H1 (cell line): ENCODE results near the gene MYH7B. TPM values are rescaled to one million over a fixed set of nuclear protein-coding genes. Genes with fewer than 3 reads are reported as not detected.

Experiments used
- CTCF ChIA-PET: fragments of 300-600 bp; sonication (Branson Sonifier 250); formaldehyde crosslinking; loops from one replicate; lab custom pipeline; 2021; ENCODE audit not compliant: partially characterized antibody; lab: Charles Lee
- POLR2A ChIA-PET: fragments of 300-600 bp; sonication (Branson Sonifier 250); formaldehyde crosslinking; loops from one replicate; lab custom pipeline; 2021; ENCODE audit warnings: inconsistent platforms; ENCODE audit not compliant: partially characterized antibody; lab: Charles Lee
- DNase-seq, 2 experiments: peaks; one replicate each; pipeline versions ENCODE4 v3.0.0 to v3.0.0-alpha.2; 2010 to 2022; ENCODE audit warnings: low spot score in 2 of 2, low read depth in 1 of 2, mixed read lengths in 1 of 2
- FAIRE-seq: peaks from 2 replicates; lab custom pipeline; 2011; peaks lifted over from hg19 to GRCh38; lab: Jason Lieb, UNC
- H2AFZ ChIP-seq: 2 replicates; pipeline ENCODE4 v1.8.1; 2012; ENCODE audit warnings: low read length, inconsistent platforms
- H2AK5ac ChIP-seq: 2 replicates; pipeline ENCODE4 v1.6.1; 2013; ENCODE audit warnings: low read depth, low read length
- H2BK120ac ChIP-seq: replicated peaks from 2 replicates; pipeline ENCODE3; 2013; ENCODE audit warnings: low read depth, low read length, inconsistent platforms
- H2BK12ac ChIP-seq: 2 replicates; pipeline ENCODE4 v1.6.1; 2013; ENCODE audit warnings: low read depth, low read length
- H2BK15ac ChIP-seq: 2 replicates; pipeline ENCODE4 v1.6.1; 2013; ENCODE audit warnings: low read length
- H2BK20ac ChIP-seq: 2 replicates; pipeline ENCODE4 v1.6.1; 2013; ENCODE audit warnings: low read length
- H2BK5ac ChIP-seq: 2 replicates; pipeline ENCODE4 v1.6.1; 2013; ENCODE audit warnings: low read depth, low read length
- H3K14ac ChIP-seq: 2 replicates; pipeline ENCODE4 v1.6.1; 2013; ENCODE audit warnings: inconsistent platforms; ENCODE audit not compliant: insufficient read length
- H3K18ac ChIP-seq: 2 replicates; pipeline ENCODE4 v1.6.1; 2013; ENCODE audit warnings: low read length; ENCODE audit errors: extremely low read depth
- H3K23ac ChIP-seq: 2 replicates; pipeline ENCODE4 v1.6.1; 2013; ENCODE audit warnings: inconsistent platforms; ENCODE audit not compliant: insufficient read length
- H3K23me2 ChIP-seq: 2 replicates; pipeline ENCODE4 v1.6.1; 2013; ENCODE audit warnings: low read depth, low read length
- H3K27ac ChIP-seq: 2 replicates; pipeline ENCODE4 v1.6.1; 2011; ENCODE audit warnings: low read depth, low read length, inconsistent platforms
- H3K27me3 ChIP-seq, 4 experiments: replicated peaks in 1 of 4; 1 replicate in 1 of 4; 2 replicates in 3 of 4; pipeline versions ENCODE4 v1.6.1 to v1.8.1; 2011 to 2013; ENCODE audit warnings: low read length in 3 of 4, mild to moderate bottlenecking in 3 of 4, inconsistent platforms in 2 of 4, mixed read lengths in 2 of 4, moderate library complexity in 1 of 4; ENCODE audit not compliant: control insufficient read depth in 3 of 4, insufficient read depth in 3 of 4; ENCODE audit errors: extremely low read depth in 1 of 4
- H3K36me3 ChIP-seq, 4 experiments: 2 replicates each; pipeline versions ENCODE4 v1.6.1 to v1.8.1; 2011 to 2013; ENCODE audit warnings: mild to moderate bottlenecking in 4 of 4, low read length in 3 of 4, moderate library complexity in 2 of 4, control low read depth in 1 of 4, inconsistent platforms in 1 of 4; ENCODE audit not compliant: insufficient read depth in 4 of 4, control insufficient read depth in 2 of 4
- H3K4ac ChIP-seq: replicated peaks from 2 replicates; pipeline ENCODE3; 2013; ENCODE audit warnings: low read length, low read depth, mixed read lengths, inconsistent platforms; ENCODE audit not compliant: insufficient read length
- H3K4me1 ChIP-seq, 4 experiments: replicated peaks in 1 of 4; 1 replicate in 1 of 4; 2 replicates in 3 of 4; pipeline versions ENCODE4 v1.6.1 to v1.8.1; 2011 to 2013; ENCODE audit warnings: low read length in 3 of 4, inconsistent platforms in 2 of 4, mixed read lengths in 1 of 4; ENCODE audit not compliant: insufficient read depth in 4 of 4, control insufficient read depth in 3 of 4
- H3K4me2 ChIP-seq, 2 experiments: 2 replicates each; pipeline versions ENCODE4 v1.6.1 to v1.8.1; 2011 to 2013; ENCODE audit warnings: low read depth in 2 of 2, low read length in 2 of 2, control low read depth in 1 of 2, inconsistent platforms in 1 of 2, mild to moderate bottlenecking in 1 of 2; ENCODE audit not compliant: insufficient read depth in 1 of 2
- H3K4me3 ChIP-seq, 4 experiments: fragments of 200-600, 300-600 bp in 1 of 4; sonication (generic), shearing (Covaris generic), sonication (Bioruptor Twin) in 1 of 4; 2 replicates each; pipeline versions ENCODE4 v1.5.1 to v1.8.1; 2011 to 2016; ENCODE audit warnings: low read length in 4 of 4, low read depth in 3 of 4, control low read depth in 2 of 4, inconsistent platforms in 2 of 4, mild to moderate bottlenecking in 2 of 4, mixed read lengths in 1 of 4, moderate library complexity in 1 of 4; ENCODE audit not compliant: insufficient read depth in 2 of 4; ENCODE audit errors: extremely low read depth in 1 of 4
- H3K56ac ChIP-seq: replicated peaks from 2 replicates; pipeline ENCODE3; 2013; ENCODE audit warnings: low read depth, mild to moderate bottlenecking, mixed read lengths, low read length, inconsistent platforms; ENCODE audit not compliant: insufficient read length
- H3K79me1 ChIP-seq: 2 replicates; pipeline ENCODE4 v1.6.1; 2013; ENCODE audit warnings: low read depth, low read length, control low read depth
- H3K79me2 ChIP-seq, 2 experiments: 2 replicates each; pipeline versions ENCODE4 v1.6.1 to v1.8.1; 2012 to 2013; ENCODE audit warnings: low read length in 2 of 2, mild to moderate bottlenecking in 2 of 2, inconsistent platforms in 1 of 2; ENCODE audit not compliant: insufficient read depth in 2 of 2, control insufficient read depth in 1 of 2
- H3K9ac ChIP-seq, 4 experiments: replicated peaks in 1 of 4; 1 replicate in 1 of 4; 2 replicates in 3 of 4; pipeline versions ENCODE4 v1.6.1 to v1.8.1; 2011 to 2013; ENCODE audit warnings: low read depth in 3 of 4, low read length in 3 of 4, control low read depth in 2 of 4, mild to moderate bottlenecking in 2 of 4, moderate library complexity in 2 of 4, inconsistent platforms in 1 of 4; ENCODE audit errors: extremely low read depth in 1 of 4
- H3K9me3 ChIP-seq, 2 experiments: 2 replicates each; pipeline versions ENCODE4 v1.6.1 to v1.8.1; 2012 to 2013; ENCODE audit warnings: mild to moderate bottlenecking in 2 of 2, moderate library complexity in 2 of 2, control low read depth in 1 of 2, inconsistent platforms in 1 of 2, low read depth in 1 of 2, low read length in 1 of 2, mixed read lengths in 1 of 2; ENCODE audit not compliant: insufficient read depth in 2 of 2
- H4K20me1 ChIP-seq, 2 experiments: replicated peaks in 1 of 2; 2 replicates each; pipeline versions ENCODE3 to v1.8.1; 2011 to 2013; ENCODE audit warnings: inconsistent platforms in 2 of 2, low read length in 2 of 2, mild to moderate bottlenecking in 1 of 2; ENCODE audit not compliant: insufficient read depth in 2 of 2, control insufficient read depth in 1 of 2
- H4K5ac ChIP-seq: 2 replicates; pipeline ENCODE4 v1.6.1; 2013; ENCODE audit warnings: low read length, low read depth, mixed read lengths, inconsistent platforms; ENCODE audit not compliant: insufficient read length
- H4K8ac ChIP-seq: 2 replicates; pipeline ENCODE4 v1.8.0; 2013; ENCODE audit warnings: mild to moderate bottlenecking, moderate library complexity, low read length, inconsistent platforms; ENCODE audit not compliant: insufficient read depth; ENCODE audit errors: extremely low read depth
- H4K91ac ChIP-seq: replicated peaks from 2 replicates; pipeline ENCODE3; 2013; ENCODE audit warnings: low read length, mixed read lengths, inconsistent platforms; ENCODE audit not compliant: insufficient read length
- CEBPB ChIP-seq: IDR thresholded peaks from 2 replicates; pipeline ENCODE4 v1.6.1; 2012; ENCODE audit warnings: low read depth, low read length
- CHD2 ChIP-seq: IDR thresholded peaks from 2 replicates; pipeline ENCODE4 v1.6.1; 2012; ENCODE audit warnings: low read length, improper control_type of control experiment
- KDM5A ChIP-seq: fragments of 200-600 bp; IDR thresholded peaks from 2 replicates; pipeline ENCODE4 v1.7.1; 2012; ENCODE audit warnings: mild to moderate bottlenecking, low read length, inconsistent platforms, mixed read lengths
- NANOG ChIP-seq: IDR thresholded peaks from 2 replicates; pipeline ENCODE4 v1.6.1; 2011; ENCODE audit warnings: low read length, low read depth, mild to moderate bottlenecking, inconsistent platforms; ENCODE audit not compliant: insufficient read depth, poor library complexity, severe bottlenecking
- RBBP5 ChIP-seq: IDR thresholded peaks from 2 replicates; pipeline ENCODE4 v1.7.1; 2012; ENCODE audit warnings: low read depth, mild to moderate bottlenecking, inconsistent platforms, low read length, moderate library complexity, borderline replicate concordance
- SIN3A ChIP-seq, 2 experiments: IDR thresholded peaks in 1 of 2; conservative IDR thresholded peaks in 1 of 2; 2 replicates each; pipeline ENCODE4 v1.6.1; 2011 to 2012; ENCODE audit warnings: low read length in 2 of 2, improper control_type of control experiment in 1 of 2, low read depth in 1 of 2, mild to moderate bottlenecking in 1 of 2
- SP2 ChIP-seq: IDR thresholded peaks from 2 replicates; pipeline ENCODE4 v1.6.1; 2012; ENCODE audit warnings: mild to moderate bottlenecking, low read length, inconsistent platforms
- WGBS, 2 experiments: shearing (Covaris generic) in 1 of 2; methylation state at CpG; one replicate each; pipeline versions ENCODE4 v1.1.6 to v1.1.7; 2013 to 2015; ENCODE audit warnings: low lambda C conversion rate in 2 of 2, mixed read lengths in 2 of 2, inconsistent platforms in 1 of 2, low coverage in 1 of 2, missing lambda C conversion rate in 1 of 2; ENCODE audit not compliant: insufficient replicate concordance in 2 of 2, insufficient coverage in 1 of 2, insufficient read length in 1 of 2; ENCODE audit errors: extremely low coverage in 1 of 2, missing lambda C conversion rate in 1 of 2; 5-methylcytosine and 5-hydroxymethylcytosine counted together
- polyA plus RNA-seq, 7 experiments: library from polyadenylated mRNA; depleted of rRNA in 3 of 7; stranded (reverse) in 5 of 7; unstranded in 2 of 7; fragments of >200 nt in 5 of 7; fragments of 200-250 nt in 2 of 7; gene quantifications; 1 replicate in 5 of 7; 2 replicates in 1 of 7; 4 replicates in 1 of 7; pipeline versions ENCODE4 v1.2.1 to v1.2.3, GENCODE V29; 2011 to 2013; ENCODE audit warnings: missing spikeins in 2 of 7, mixed read lengths in 2 of 7
- total RNA-seq: library from RNA; stranded (reverse); fragmentation: NEBNext Ultra II Directional; extraction: Animal tissue kit (Norgen Biotek cat#: 25700); gene quantifications from 2 replicates; pipeline ENCODE4 v1.2.1, GENCODE V29; 2021

The MYH7B gene
- total and polyA plus RNA-seq, 2 of the 8 experiments (the other 6 are each of a cell fraction or from before 2014, with no cell fraction given), result 0.15 to 0.30 TPM

DNA sequence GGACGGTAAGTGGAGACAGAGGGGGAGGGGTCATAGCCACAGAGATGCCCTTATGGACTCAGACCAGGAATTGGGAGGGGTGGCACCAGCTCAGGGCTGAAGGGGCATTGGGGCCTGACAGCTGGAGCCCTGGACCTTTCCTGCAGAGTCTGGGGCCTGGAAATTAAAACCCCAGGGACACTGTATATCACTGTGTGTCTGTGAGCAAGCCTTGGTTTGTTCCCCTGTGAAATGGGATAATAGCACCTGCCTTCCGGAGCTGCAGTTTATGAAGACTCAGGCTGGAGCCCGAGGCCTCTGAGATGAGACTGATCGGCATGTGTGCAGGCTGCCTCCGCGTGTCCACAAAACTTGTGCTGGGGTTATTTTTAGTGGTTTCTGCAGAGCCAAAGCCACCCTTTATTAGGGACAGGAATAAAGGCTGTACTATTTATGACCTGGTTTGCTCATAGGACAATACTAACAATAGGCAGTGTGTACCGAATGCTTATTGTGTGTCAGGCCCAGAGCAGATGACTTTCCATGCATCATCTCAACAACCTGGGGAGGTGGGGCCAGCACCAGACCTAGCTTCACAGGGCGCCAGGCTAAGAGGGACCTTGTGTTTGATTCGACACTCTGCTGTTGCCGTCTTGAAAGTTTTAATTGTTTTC is 22.6 kb downstream of the MYH7B start:
- Histone ChIP-seq H2BK5ac (no peak overlapping the region; the same call in 1 of the 2 replicates), H2BK120ac (no peak overlapping the region), H3K27me3 (peaks cover 0 to 9% (median 4%) of the 10 kb centered on the region in 4 experiments; a peak in 3 of 7 replicates), H3K14ac (no peak overlapping the region), H2BK20ac (no peak overlapping the region), H3K36me3 (no peaks in the 10 kb centered on the region), H2BK12ac (peak overlapping the region; percentile 62; the same call in 1 of the 2 replicates), H4K5ac (no peak overlapping the region), H3K9ac (no peak overlapping the region), H2BK15ac (no peak overlapping the region), H3K79me1 (no peaks in the 10 kb centered on the region), H3K18ac (no peak overlapping the region), H3K4me2 (no peak overlapping the region), H3K4me3 (no peak overlapping the region), H3K9me3 (no peaks in the 10 kb centered on the region), H3K23ac (no peak overlapping the region), H4K8ac (no peak overlapping the region), H3K4ac (peak overlapping the region; percentile 8), H4K91ac (no peak overlapping the region), H3K23me2 (no peaks in the 10 kb centered on the region), H3K27ac (no peak overlapping the region), H3K79me2 (no peaks in the 10 kb centered on the region), H3K4me1 (peaks cover 0 to 28% (median 9%) of the 10 kb centered on the region in 4 experiments; a peak in 5 of 7 replicates), H2AK5ac (peak overlapping the region; percentile 75; the same call in 1 of the 2 replicates), H2AFZ (no peak overlapping the region), H4K20me1 (no peaks in the 10 kb centered on the region), H3K56ac (no peak overlapping the region)
- POLR2A ChIA-PET, result interaction anchor here (1.1 to 1.7 kb wide), 4 partner anchors 11 to 22 kb away, joined by 3 to 5 read pairs (median 4); partner anchors contain the start of gene MYH7B
- WGBS, 2 experiments, result 92% methylated on average over 10 of the region's 10 CpGs; no CpG with 5 or more reads in 1 of the 2 experiments
- FAIRE-seq (no peak), DNase-seq (no peak)
- CTCF ChIA-PET, result interaction anchor here (0.5 to 1.9 kb wide), 5 partner anchors 23 to 507 kb away, joined by 3 to 8 read pairs (median 4); no protein-coding TSS in a partner anchor
- TF ChIP-seq CHD2 (no peak), CEBPB (no peak), SP2 (no peak), KDM5A (no peak), SIN3A (conservative IDR thresholded peaks at IDR 0.05 in 1 of 2, IDR thresholded peaks at IDR 0.05 in 1 of 2; ENCODE audit: low read depth in 1 of 2, low read length in 2 of 2) (no peak), NANOG (no peak), RBBP5 (no peak)
